HepG2 (cell line): ENCODE results near the gene MXRA7. TPM values are rescaled to one million over a fixed set of nuclear protein-coding genes. Genes with fewer than 3 reads are reported as not detected.

Experiments
- ATAC-seq: fragments of 200-7000 bp; cut with Tn5 transposase; 3 replicates; pipeline ENCODE4 v1.9.1; 2020; ENCODE audit warnings: mild to moderate bottlenecking, moderate library complexity
- BruUV-seq: library from RNA; stranded (reverse); fragments of 400-500 nt; replicated peaks from 2 replicates; lab custom pipeline; 2021; lab: Mats Ljungman, UMichigan
- CTCF ChIA-PET: fragments of 300-600 bp; formaldehyde crosslinking; extraction: SDS; loops from one replicate; lab custom pipeline; 2021; ENCODE audit warnings: low total read pairs, inconsistent platforms, low intra/inter-chr PET ratio; lab: Yijun Ruan, JAX
- POLR2A ChIA-PET: fragments of 350-600 bp; sonication (Branson Sonifier 250); formaldehyde crosslinking; loops from one replicate; lab custom pipeline; 2020; ENCODE audit warnings: antibody characterized with exemption, inconsistent platforms; lab: Yijun Ruan, JAX
- DNase-seq: peaks from one replicate; pipeline ENCODE4 v3.0.0-alpha.2; 2015; ENCODE audit warnings: low spot score
- FAIRE-seq: peaks from 3 replicates; lab custom pipeline; 2011; peaks lifted over from hg19 to GRCh38; lab: Jason Lieb, UNC
- H2AFZ ChIP-seq: one replicate; pipeline ENCODE4 v1.6.1; 2011; ENCODE audit warnings: low read length, inconsistent platforms
- H3K27ac ChIP-seq: fragments of 300-600 bp; 3 replicates; pipeline ENCODE4 v1.8.0; 2011; ENCODE audit warnings: mixed run types, mild to moderate bottlenecking, mixed read lengths, low read length, inconsistent platforms; ENCODE audit not compliant: insufficient read depth; ENCODE audit errors: extremely low read length
- H3K27me3 ChIP-seq, 2 experiments: fragments of 200-600 bp in 1 of 2; 2 replicates in 1 of 2; 3 replicates in 1 of 2; pipeline versions ENCODE4 v1.6.0 to v1.8.0; 2011; ENCODE audit warnings: low read length in 2 of 2, mild to moderate bottlenecking in 2 of 2, moderate library complexity in 2 of 2, inconsistent platforms in 1 of 2; ENCODE audit not compliant: insufficient read depth in 2 of 2, control insufficient read depth in 1 of 2
- H3K36me3 ChIP-seq, 2 experiments: fragments of 200-600 bp in 1 of 2; replicated peaks in 1 of 2; 2 replicates in 1 of 2; 3 replicates in 1 of 2; pipeline versions ENCODE4 v1.5.1 to v1.8.0; 2011; ENCODE audit warnings: low read length in 2 of 2, inconsistent platforms in 1 of 2; ENCODE audit not compliant: insufficient read depth in 2 of 2, control insufficient read depth in 1 of 2
- H3K4me1 ChIP-seq: 2 replicates; pipeline ENCODE4 v1.5.1; 2012; ENCODE audit warnings: low read length, inconsistent platforms; ENCODE audit not compliant: insufficient read depth
- H3K4me2 ChIP-seq: 2 replicates; pipeline ENCODE4 v1.6.0; 2011; ENCODE audit warnings: low read depth, low read length, inconsistent platforms
- H3K4me3 ChIP-seq, 3 experiments: fragments of 200-600 bp in 1 of 3; sonication (generic), shearing (Covaris generic) in 1 of 3; replicated peaks in 1 of 3; 2 replicates each; pipeline ENCODE4 v1.5.1; 2011 to 2016; ENCODE audit warnings: low read length in 3 of 3, inconsistent platforms in 2 of 3, low read depth in 2 of 3, mild to moderate bottlenecking in 2 of 3, control low read depth in 1 of 3, mixed read lengths in 1 of 3; ENCODE audit not compliant: insufficient read depth in 1 of 3
- H3K79me2 ChIP-seq: one replicate; pipeline ENCODE4 v1.6.1; 2011; ENCODE audit warnings: low read length, inconsistent platforms; ENCODE audit not compliant: insufficient read depth
- H3K9ac ChIP-seq: 2 replicates; pipeline ENCODE4 v1.6.0; 2011; ENCODE audit warnings: mild to moderate bottlenecking, low read depth, low read length, inconsistent platforms; ENCODE audit not compliant: insufficient read depth
- H3K9me3 ChIP-seq: 2 replicates; pipeline ENCODE4 v1.5.1; 2012; ENCODE audit warnings: mild to moderate bottlenecking, low read length
- H4K20me1 ChIP-seq: 2 replicates; pipeline ENCODE4 v1.6.0; 2011; ENCODE audit warnings: inconsistent platforms, mild to moderate bottlenecking, low read length, moderate library complexity; ENCODE audit not compliant: insufficient read depth
- HNRNPLL ChIP-seq: fragments of 200-400 bp; formaldehyde crosslinking; IDR thresholded peaks from 2 replicates; pipeline ENCODE4 v1.6.1; 2017; ENCODE audit warnings: mild to moderate bottlenecking, low read depth, low read length; ENCODE audit not compliant: poor library complexity, severe bottlenecking
- JUNB ChIP-seq: sonication (generic); formaldehyde crosslinking; IDR thresholded peaks from 2 replicates; pipeline ENCODE4 v1.8.0; 2022; ENCODE audit warnings: missing genetic modification reagents, mild to moderate bottlenecking, borderline replicate concordance
- YY1 ChIP-seq: IDR thresholded peaks from 2 replicates; pipeline ENCODE4 v1.6.1; 2011; ENCODE audit warnings: low read length, low read depth, moderate library complexity, mild to moderate bottlenecking; ENCODE audit not compliant: insufficient read depth, insufficient replicate concordance
- ZFP36L2 ChIP-seq: sonication (generic); formaldehyde crosslinking; IDR thresholded peaks from 2 replicates; pipeline ENCODE4 v1.4.0; 2020; ENCODE audit warnings: missing genetic modification reagents
- ZNF552 ChIP-seq: sonication (generic); formaldehyde crosslinking; IDR thresholded peaks from 2 replicates; pipeline ENCODE4 v1.9.0; 2022; ENCODE audit warnings: missing genetic modification reagents, mild to moderate bottlenecking, borderline replicate concordance
- ZNF607 ChIP-seq: sonication (generic); formaldehyde crosslinking; IDR thresholded peaks from 2 replicates; pipeline ENCODE4 v1.5.1; 2020; ENCODE audit warnings: missing genetic modification reagents, mild to moderate bottlenecking, borderline replicate concordance
- ZNF614 ChIP-seq: IDR thresholded peaks from 2 replicates; pipeline ENCODE4 v1.6.1; 2018; ENCODE audit warnings: missing biosample characterization, missing genetic modification reagents, inconsistent platforms, borderline replicate concordance
- WGBS: methylation state at CpG from one replicate; pipeline ENCODE4 v1.1.6; 2017; ENCODE audit warnings: low lambda C conversion rate; 5-methylcytosine and 5-hydroxymethylcytosine counted together
- in situ Hi-C: cut with HindIII; loops from 2 replicates; pipeline ENCODE4 v1.10.0; 2017; ENCODE audit warnings: low pct_unique_long_range_greater_than_20kb; ENCODE audit not compliant: extremely low pct_ligation_motif_present
- intact Hi-C: fragments of 100-400 bp; cut with micrococcal nuclease; formaldehyde crosslinking; loops from one replicate; pipeline ENCODE4 v1.10.0; 2022; ENCODE audit not compliant: unreplicated experiment
- polyA plus RNA-seq, 8 experiments: library from polyadenylated mRNA; depleted of rRNA in 3 of 8; stranded (reverse) in 7 of 8; unstranded in 1 of 8; fragments of >200 nt; fragmentation: Illumina TruSeq in 4 of 8; extraction: Trizol in 4 of 8; gene quantifications; 2 replicates each; pipeline versions ENCODE4 v1.2.1 to v1.2.3, GENCODE V29; 2011 to 2016; ENCODE audit warnings: low read depth in 4 of 8, missing spikeins in 1 of 8, mixed read lengths in 1 of 8; ENCODE audit not compliant: insufficient read depth in 1 of 8
- total RNA-seq, 5 experiments: library from RNA; depleted of rRNA; stranded (reverse); fragments of >200 nt; fragmentation: Illumina TruSeq; extraction: Trizol; gene quantifications; 2 replicates each; pipeline ENCODE4 v1.2.3, GENCODE V29; 2016; ENCODE audit warnings: low read depth in 1 of 5
- TF ChIP-seq, protein P1 (sequence below): sonication (generic); formaldehyde crosslinking; IDR thresholded peaks from 2 replicates; pipeline ENCODE4 v1.8.1; 2023; ENCODE audit warnings: mild to moderate bottlenecking, moderate library complexity, missing genetic modification reagents
- TF ChIP-seq, protein P2 (sequence below): sonication (generic); formaldehyde crosslinking; conservative IDR thresholded peaks from 2 replicates; pipeline ENCODE4 v1.4.0; 2020; ENCODE audit warnings: missing genetic modification reagents

The MXRA7 gene
- total and polyA plus RNA-seq, 2 of the 13 experiments (the other 11 are each of a cell fraction or from before 2014, with no cell fraction given), result 44.8 to 112 TPM

DNA sequence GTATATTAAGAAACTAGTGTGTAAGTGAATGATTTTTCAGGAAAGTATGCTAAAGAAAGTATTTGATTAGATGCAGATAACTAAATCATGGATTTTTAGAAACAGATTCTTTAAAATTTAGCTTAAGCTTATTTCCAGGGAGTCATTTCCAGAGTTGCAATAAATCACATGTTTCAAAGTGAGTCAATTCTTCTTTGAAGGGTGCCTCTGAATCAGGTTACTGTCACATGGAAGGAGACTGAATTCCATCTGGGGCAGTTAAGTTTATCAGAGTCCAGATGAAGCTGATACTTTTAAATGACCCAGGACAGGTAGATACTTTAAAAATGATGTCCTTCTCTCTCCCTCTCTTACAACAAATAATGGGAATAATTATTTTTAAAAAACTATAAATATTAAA, 32.2 kb upstream of the MXRA7 start:
- POLR2A ChIA-PET, result no interaction called here
- BruUV-seq, result no TSS peak

DNA sequence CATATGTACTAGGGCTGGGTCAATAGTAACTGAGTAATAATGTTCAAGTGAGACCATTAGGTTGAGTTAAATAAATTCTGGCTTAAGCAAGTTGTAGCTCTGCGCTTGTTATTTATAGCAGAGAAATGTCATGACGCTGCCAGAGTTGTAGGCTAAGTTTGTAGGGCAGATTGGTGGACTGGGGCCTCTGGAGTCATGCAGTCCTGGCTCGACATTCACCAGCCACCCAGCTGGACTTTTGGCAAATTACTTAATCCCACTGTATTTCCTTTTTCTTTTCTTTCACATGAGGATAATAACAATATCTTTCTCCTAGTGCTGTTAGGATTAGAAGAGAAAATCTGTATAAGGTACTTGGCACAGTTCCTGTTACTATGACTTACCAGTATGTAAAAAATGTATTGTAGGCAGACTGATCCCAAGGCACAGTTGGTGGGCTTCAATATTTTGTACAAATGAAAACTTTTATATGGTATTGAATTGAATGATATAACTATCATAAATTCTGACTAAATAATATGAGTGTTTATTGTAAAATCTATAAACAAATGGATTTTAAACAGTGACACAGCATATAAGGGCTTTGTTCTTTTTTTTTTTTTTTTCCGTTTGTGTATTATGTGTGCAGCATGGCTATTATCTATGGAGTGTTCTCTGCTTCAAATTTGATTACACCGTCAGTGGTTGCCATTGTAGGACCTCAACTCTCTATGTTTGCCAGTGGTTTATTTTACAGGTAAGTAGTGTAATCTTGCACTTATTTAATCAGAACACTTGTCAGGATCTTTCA, 29.8 kb upstream of the MXRA7 start:
- in situ Hi-C loops, result no loop called here
- ChIA-PET CTCF (no interaction called here), POLR2A (no interaction called here)
- WGBS, result 96% methylated on average over 5 of the region's 5 CpGs
- no peak for ATAC-seq
- Histone ChIP-seq H3K4me2 (peak overlapping the region; percentile 23; the same call in 1 of the 2 replicates), H3K36me3 (peaks cover 12 to 28% of the 10 kb centered on the region in 2 experiments), H3K4me1 (peaks cover 21% of the 10 kb centered on the region), H3K27me3 (peaks cover 0 to 3% of the 10 kb centered on the region in 2 experiments; a peak in 1 of 5 replicates), H3K9ac (peak overlapping the region; percentile 6; the same call in 1 of the 2 replicates), H3K79me2 (peaks cover 31% of the 10 kb centered on the region), H4K20me1 (peaks cover 8% of the 10 kb centered on the region), H2AFZ (no peak overlapping the region), H3K27ac (no peak overlapping the region), H3K9me3 (no peaks in the 10 kb centered on the region), H3K4me3 (no peak overlapping the region)
- intact Hi-C loops, result no loop called here
- DNase-seq, result no peak
- BruUV-seq, result no TSS peak
- no peak for FAIRE-seq
- TF ChIP-seq, protein P1, sequence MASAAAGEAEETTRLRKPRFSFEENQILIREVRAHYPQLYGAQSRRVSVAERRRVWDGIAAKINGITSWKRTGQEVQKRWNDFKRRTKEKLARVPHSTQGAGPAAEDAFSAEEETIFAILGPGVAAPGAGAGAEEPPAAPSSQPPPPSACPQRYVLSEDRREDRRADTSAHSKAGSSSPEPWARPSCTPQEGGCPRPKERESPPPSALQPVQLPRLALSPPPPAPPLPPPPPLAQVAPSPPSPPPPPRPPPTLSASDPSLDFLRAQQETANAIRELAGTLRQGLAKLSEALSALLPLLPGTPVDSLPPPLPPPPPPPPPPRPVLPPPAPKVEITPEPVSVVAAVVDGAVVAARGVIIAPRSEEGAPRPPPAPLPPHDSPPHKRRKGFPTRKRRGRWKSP (CRISPR knock-in tag), result no peak
- TF ChIP-seq ZNF614 (CRISPR knock-in tag), result no peak
- TF ChIP-seq HNRNPLL, result no peak
- TF ChIP-seq, protein P2, sequence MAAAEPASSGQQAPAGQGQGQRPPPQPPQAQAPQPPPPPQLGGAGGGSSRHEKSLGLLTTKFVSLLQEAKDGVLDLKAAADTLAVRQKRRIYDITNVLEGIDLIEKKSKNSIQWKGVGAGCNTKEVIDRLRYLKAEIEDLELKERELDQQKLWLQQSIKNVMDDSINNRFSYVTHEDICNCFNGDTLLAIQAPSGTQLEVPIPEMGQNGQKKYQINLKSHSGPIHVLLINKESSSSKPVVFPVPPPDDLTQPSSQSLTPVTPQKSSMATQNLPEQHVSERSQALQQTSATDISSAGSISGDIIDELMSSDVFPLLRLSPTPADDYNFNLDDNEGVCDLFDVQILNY (CRISPR knock-in tag), result no peak
- no peak for TF ChIP-seq ZFP36L2 (CRISPR knock-in tag)
- no peak for TF ChIP-seq YY1
- no peak for TF ChIP-seq ZNF552 (CRISPR knock-in tag)
- TF ChIP-seq JUNB (CRISPR knock-in tag), result no peak

More for the DNA sequence above, 32.2 kb upstream of the MXRA7 start:
- Histone ChIP-seq H3K4me1 (peaks cover 21% of the 10 kb centered on the region), H3K4me2 (no peak overlapping the region), H3K36me3 (peaks cover 13 to 35% of the 10 kb centered on the region in 2 experiments), H3K27me3 (peaks cover 0 to 3% of the 10 kb centered on the region in 2 experiments; a peak in 1 of 5 replicates), H3K4me3 (no peak overlapping the region), H3K27ac (no peak overlapping the region), H3K9ac (no peak overlapping the region), H3K79me2 (peaks cover 17% of the 10 kb centered on the region), H4K20me1 (no peaks in the 10 kb centered on the region), H2AFZ (no peak overlapping the region), H3K9me3 (no peaks in the 10 kb centered on the region)
- CTCF ChIA-PET, result no interaction called here
- intact Hi-C loops, result no loop called here
- FAIRE-seq (no peak), ATAC-seq (no peak), DNase-seq (no peak)
- in situ Hi-C loops, result no loop called here
- TF ChIP-seq ZNF607, result no peak
